Stimulated activated naive CD8-positive, alpha-beta T cell treated with anti-CD3 and anti-CD28 coated beads, Interleukin-15, amount 100 ng/mL, for 72 hours (primary cell): ENCODE data around the gene RFTN1.
A peak's percentile ranks its signal among the peaks of the same experiment; 100 is the strongest.

ENCODE experiments used
- ATAC-seq: fragments of 150-1000 bp; cut with Tn5 transposase; 2 replicates; pipeline ENCODE4 v1.10.0; 2021; ENCODE audit warnings: mild to moderate bottlenecking, moderate library complexity
- DNase-seq, 2 donors: peaks; one replicate each; pipeline ENCODE4 v3.0.0; 2021 to 2022
- H3K27ac Mint-ChIP-seq, 2 donors: one replicate each; pipeline ENCODE4 v1.8.0; 2022; ENCODE audit warnings: mild to moderate bottlenecking in 2 of 2, mixed read lengths in 2 of 2, moderate library complexity in 2 of 2
- H3K27me3 Mint-ChIP-seq: one replicate; pipeline ENCODE4 v1.8.0; 2022; ENCODE audit warnings: mixed read lengths
- H3K4me1 Mint-ChIP-seq: one replicate; pipeline ENCODE4 v1.8.0; 2022; ENCODE audit warnings: mild to moderate bottlenecking, mixed read lengths
- H3K4me3 Mint-ChIP-seq, 2 donors: one replicate each; pipeline ENCODE4 v1.8.0; 2022; ENCODE audit warnings: mild to moderate bottlenecking in 2 of 2, mixed read lengths in 2 of 2, moderate library complexity in 1 of 2
- H3K9me3 Mint-ChIP-seq, 2 donors: one replicate each; pipeline ENCODE4 v1.8.0; 2022; ENCODE audit warnings: mixed read lengths in 2 of 2

The RFTN1 gene

DNA sequence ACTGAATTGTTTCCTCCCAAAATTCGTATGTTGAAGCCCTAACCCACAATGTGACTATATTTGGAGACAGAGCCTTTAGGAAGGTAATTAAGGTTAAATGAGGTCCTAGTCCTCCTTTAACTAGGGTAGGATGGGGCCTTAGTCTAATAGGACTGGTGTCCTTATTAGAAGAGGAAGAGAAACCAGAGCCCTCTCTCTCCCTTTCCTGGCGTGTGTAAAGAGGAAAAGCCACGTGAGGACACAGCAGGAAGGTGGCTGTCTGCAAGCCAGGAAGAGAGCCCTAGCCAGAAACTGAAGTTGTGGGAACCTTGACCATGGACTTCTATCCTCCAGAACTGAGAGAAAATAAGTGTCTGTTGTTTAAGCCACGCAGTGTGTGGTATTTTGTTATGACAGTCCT is 154.2 kb downstream of the RFTN1 start:
- no peak for ATAC-seq
- Mint-ChIP-seq H3K27me3 (no peaks in the 10 kb centered on the region), H3K9me3 (no peaks in the 10 kb centered on the region), H3K27ac (peak overlapping the region; percentile 29 to 49), H3K4me1 (peaks cover 26% of the 10 kb centered on the region), H3K4me3 (no peak overlapping the region)
- DNase-seq, result no peak

DNA sequence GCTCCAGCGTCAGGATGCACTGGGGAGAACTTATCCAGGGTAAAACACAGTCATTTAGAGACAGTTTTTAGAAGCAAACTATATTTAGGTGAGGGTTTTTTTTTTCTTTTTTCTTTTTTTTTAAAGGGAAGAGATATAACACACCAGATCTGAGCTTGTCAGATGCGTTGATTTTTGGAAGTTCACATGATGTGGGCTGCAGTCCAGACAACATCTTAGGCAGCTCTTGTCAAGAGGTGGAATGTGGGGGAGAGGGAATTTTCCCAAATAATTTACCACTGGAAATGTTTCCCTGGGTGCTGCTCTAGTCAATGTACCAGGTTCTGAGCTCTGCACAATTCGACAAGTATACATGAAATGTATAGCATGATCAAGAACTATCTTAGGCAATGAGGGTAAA is 155.2 kb downstream of the RFTN1 start:
- ATAC-seq (no peak), DNase-seq (no peak)
- Mint-ChIP-seq H3K27me3 (no peaks in the 10 kb centered on the region), H3K9me3 (no peaks in the 10 kb centered on the region), H3K4me3 (no peak overlapping the region), H3K27ac (peak overlapping the region in 1 of 2 donors; percentile 6), H3K4me1 (peaks cover 28% of the 10 kb centered on the region)

GRCh38 chr3:16357186-16358121 is 156.0 kb downstream of the RFTN1 start:
- ATAC-seq, result no peak
- peaks cover 32% of the 10 kb centered on the region for H3K4me1 Mint-ChIP-seq
- no peaks in the 10 kb centered on the region for H3K27me3 Mint-ChIP-seq
- peak overlapping the region; percentile 7 to 92 for H3K27ac Mint-ChIP-seq
- no peak overlapping the region for H3K4me3 Mint-ChIP-seq
- DNase-seq, result no peak
- no peaks in the 10 kb centered on the region for H3K9me3 Mint-ChIP-seq

DNA sequence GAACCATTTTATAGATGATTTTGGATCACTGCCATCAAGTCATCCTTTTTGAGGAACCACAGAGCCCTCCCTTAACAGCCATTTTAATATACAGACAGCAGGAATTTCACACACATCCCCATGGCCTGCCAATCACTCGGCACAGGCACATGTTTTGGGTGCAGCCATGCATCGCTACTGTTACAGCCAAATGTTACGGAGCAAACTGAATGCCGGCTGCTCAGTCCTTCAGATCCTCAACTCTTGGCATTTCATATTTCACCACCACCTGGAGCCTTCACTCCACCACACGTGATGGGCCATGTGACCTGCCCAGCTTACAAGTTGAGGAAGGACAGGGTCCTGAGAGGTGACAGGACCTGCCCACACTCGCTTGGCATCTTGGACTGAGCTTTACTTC is 157.7 kb downstream of the RFTN1 start:
- peaks cover 35% of the 10 kb centered on the region for H3K4me1 Mint-ChIP-seq
- no peak for DNase-seq
- ATAC-seq, result no peak
- peak overlapping the region in 1 of 2 donors; percentile 38 for H3K27ac Mint-ChIP-seq
- no peaks in the 10 kb centered on the region for H3K9me3 Mint-ChIP-seq
- H3K4me3 Mint-ChIP-seq, result no peak overlapping the region
- H3K27me3 Mint-ChIP-seq, result no peaks in the 10 kb centered on the region

DNA sequence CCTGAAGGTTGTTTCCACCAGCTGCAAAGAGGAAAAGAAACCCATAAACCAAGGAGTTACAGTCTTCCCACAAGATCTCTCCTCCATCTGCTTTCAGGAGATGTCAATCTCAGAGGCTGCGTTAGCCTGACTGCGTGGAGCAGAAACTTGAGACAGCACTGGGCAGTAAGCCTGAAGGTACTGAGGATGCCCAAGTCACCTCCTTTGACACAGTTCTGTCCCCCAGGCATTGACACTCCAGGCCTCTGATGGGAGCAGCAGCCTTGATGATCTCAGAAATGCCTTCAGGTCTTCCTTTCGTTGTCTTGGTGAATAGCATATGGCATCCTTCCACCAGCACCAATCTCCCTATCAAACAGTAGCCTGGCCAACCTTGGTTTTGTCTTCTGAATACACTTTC is 159.2 kb downstream of the RFTN1 start:
- Mint-ChIP-seq H3K9me3 (no peaks in the 10 kb centered on the region), H3K4me3 (no peak overlapping the region), H3K27ac (no peak overlapping the region), H3K27me3 (no peaks in the 10 kb centered on the region), H3K4me1 (peaks cover 36% of the 10 kb centered on the region)
- DNase-seq, result no peak
- no peak for ATAC-seq

DNA sequence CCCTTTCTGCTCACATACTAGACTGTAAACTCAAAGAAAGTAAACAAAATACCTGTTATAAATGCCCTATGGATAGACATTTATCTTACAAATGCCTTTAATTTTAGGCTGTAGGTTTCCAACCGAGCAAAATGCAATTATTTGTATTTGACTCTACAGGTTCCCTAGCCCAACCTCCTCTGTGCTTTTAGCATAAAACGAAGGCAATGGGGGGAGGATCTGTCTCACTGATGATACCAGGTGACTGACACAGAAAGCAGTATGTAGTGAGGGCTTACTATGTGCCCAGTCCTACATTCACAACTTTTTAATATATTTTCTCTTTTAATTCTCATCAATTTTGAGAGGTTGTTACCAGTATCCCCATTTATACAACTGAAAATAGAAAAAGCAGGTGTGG is 161.1 kb downstream of the RFTN1 start:
- ATAC-seq (no peak), DNase-seq (no peak)
- no peaks in the 10 kb centered on the region for H3K27me3 Mint-ChIP-seq
- H3K9me3 Mint-ChIP-seq, result peaks cover 0 to under 1% of the 10 kb centered on the region in 2 donors
- peak overlapping the region; percentile 83 to 95 for H3K27ac Mint-ChIP-seq
- peaks cover 48% of the 10 kb centered on the region for H3K4me1 Mint-ChIP-seq
- H3K4me3 Mint-ChIP-seq, result no peak overlapping the region

- DNase-seq (no peak), ATAC-seq (no peak)
- Mint-ChIP-seq H3K27ac (peak overlapping the region; percentile 54 to 69), H3K4me3 (no peak overlapping the region), H3K4me1 (peaks cover 55% of the 10 kb centered on the region), H3K9me3 (peaks cover 0 to 9% of the 10 kb centered on the region in 2 donors), H3K27me3 (no peaks in the 10 kb centered on the region)
These were observed 162.7 kb downstream of the RFTN1 start for GRCh38 chr3:16350597-16351318.

DNA sequence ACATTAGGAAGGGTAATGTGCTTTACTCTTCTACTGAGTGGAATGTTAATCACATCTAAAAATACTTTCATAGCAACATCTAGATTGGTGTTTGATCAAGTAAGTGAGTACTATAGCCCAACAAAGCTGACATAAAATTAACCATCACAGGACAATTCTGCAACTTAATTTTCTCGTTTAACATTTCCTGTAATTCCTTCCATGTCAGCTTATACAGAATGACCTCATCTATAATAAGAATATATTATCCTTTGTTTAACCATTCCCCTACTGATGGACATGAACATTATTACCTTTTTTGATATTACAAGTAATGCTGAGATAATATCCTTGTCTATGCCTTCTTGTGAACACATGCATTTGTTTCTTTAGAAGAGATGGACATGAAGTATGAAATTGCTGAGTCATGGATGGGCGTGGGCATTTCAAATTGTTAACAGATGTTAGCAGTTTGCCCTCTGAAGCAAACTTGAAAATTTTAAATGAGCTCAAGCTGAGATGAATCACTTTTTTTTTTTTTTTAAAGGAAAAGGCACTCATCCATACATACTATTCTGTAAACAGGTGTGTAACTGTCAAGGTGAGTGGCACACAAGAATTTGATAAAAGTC is 163.4 kb downstream of the RFTN1 start:
- H3K4me3 Mint-ChIP-seq, result no peak overlapping the region
- H3K9me3 Mint-ChIP-seq, result peaks cover 0 to 9% of the 10 kb centered on the region in 2 donors
- peak overlapping the region in 1 of 2 donors; percentile 54 for H3K27ac Mint-ChIP-seq
- ATAC-seq (no peak), DNase-seq (no peak)
- peaks cover 62% of the 10 kb centered on the region for H3K4me1 Mint-ChIP-seq
- H3K27me3 Mint-ChIP-seq, result no peaks in the 10 kb centered on the region

DNA sequence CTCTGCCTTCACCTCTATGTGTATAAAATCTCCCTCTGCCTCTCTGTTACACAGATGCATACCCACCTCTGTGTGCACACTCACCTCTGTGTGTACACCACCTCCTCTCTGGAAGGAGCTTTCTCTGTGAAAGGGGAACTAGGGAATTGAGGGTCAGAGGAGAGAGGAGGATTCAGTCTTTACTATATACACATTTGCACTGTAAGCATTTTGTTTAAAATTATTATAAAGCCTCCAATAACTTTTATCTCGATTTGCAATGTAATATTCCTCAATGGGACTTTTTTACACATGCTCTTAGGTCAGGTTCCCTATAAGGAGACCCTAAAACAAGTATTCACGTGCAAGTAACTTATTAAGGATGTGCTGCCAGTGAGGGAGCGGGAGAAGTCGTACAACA is 166.0 kb downstream of the RFTN1 start:
- H3K4me3 Mint-ChIP-seq, result no peak overlapping the region
- H3K27ac Mint-ChIP-seq, result peak overlapping the region; percentile 75 to 87
- H3K4me1 Mint-ChIP-seq, result peaks cover 78% of the 10 kb centered on the region
- DNase-seq (no peak), ATAC-seq (no peak)
- H3K9me3 Mint-ChIP-seq, result peaks cover 0 to 20% of the 10 kb centered on the region in 2 donors
- H3K27me3 Mint-ChIP-seq, result no peaks in the 10 kb centered on the region

- DNase-seq, result no peak
- ATAC-seq, result no peak
- peaks cover 78% of the 10 kb centered on the region for H3K4me1 Mint-ChIP-seq
- H3K27me3 Mint-ChIP-seq, result no peaks in the 10 kb centered on the region
- no peak overlapping the region for H3K4me3 Mint-ChIP-seq
- H3K9me3 Mint-ChIP-seq, result peaks cover 0 to 20% of the 10 kb centered on the region in 2 donors
- H3K27ac Mint-ChIP-seq, result peak overlapping the region; percentile 13 to 75
These were observed 167.0 kb downstream of the RFTN1 start for GRCh38 chr3:16346413-16347081.

DNA sequence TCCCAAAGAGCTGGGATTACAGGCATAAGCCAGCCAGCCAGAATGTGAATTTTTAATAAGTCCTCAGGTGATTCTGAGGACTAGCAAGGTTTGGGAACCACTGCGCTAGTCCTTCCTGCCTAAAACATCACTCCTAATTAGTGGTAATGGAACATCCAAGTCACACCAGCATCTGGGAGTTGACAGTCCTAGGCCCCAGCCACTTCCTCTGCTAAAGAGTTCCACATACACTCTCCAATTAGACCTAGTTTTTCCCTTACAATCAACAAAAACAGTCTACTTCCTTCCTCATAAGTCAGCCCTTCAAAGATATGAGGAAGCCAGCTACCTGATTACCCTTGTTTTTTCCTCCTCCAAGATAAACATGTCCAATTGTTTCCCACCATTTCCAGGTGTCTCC is 170.4 kb downstream of the RFTN1 start:
- Mint-ChIP-seq H3K27me3 (no peaks in the 10 kb centered on the region), H3K4me1 (peaks cover 85% of the 10 kb centered on the region), H3K4me3 (no peak overlapping the region), H3K9me3 (peaks cover 0 to 20% of the 10 kb centered on the region in 2 donors), H3K27ac (peak overlapping the region; percentile 86 to 91)
- ATAC-seq (no peak), DNase-seq (no peak)

DNA sequence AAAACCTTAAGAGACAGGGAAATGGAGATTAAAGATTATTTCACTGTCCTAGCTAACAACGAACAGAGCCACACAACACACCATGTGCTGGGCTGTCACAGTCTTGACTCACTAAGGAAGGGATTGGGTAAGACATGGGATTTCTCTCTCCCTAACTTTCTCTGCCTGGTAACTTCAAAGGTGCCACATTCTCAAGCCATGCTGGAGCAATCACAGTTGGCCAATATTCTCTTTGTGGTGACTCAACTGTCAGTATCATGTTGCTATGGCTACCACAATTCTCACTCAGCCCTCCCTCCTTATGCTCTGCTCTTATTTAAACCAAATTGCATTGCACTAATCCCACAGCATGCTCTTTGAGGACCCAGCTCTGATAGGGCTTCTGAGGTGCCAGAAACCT is 174.5 kb downstream of the RFTN1 start:
- H3K4me3 Mint-ChIP-seq, result peak overlapping the region; percentile 42 to 62
- H3K27ac Mint-ChIP-seq, result peak overlapping the region; percentile 5 to 32
- H3K27me3 Mint-ChIP-seq, result no peaks in the 10 kb centered on the region
- peak; percentile 75 for ATAC-seq
- no peak for DNase-seq
- H3K4me1 Mint-ChIP-seq, result peaks cover 79% of the 10 kb centered on the region
- peaks cover 5 to 10% of the 10 kb centered on the region in 2 donors for H3K9me3 Mint-ChIP-seq

GRCh38 chr3:16337856-16338540 is 175.5 kb downstream of the RFTN1 start:
- H3K4me3 Mint-ChIP-seq, result peak overlapping the region; percentile 47 to 62
- H3K4me1 Mint-ChIP-seq, result peaks cover 69% of the 10 kb centered on the region
- no peaks in the 10 kb centered on the region for H3K27me3 Mint-ChIP-seq
- peak; percentile 94 for ATAC-seq
- H3K27ac Mint-ChIP-seq, result peak overlapping the region; percentile 89 to 95
- DNase-seq, result peak; percentile 41 to 61
- peaks cover under 1 to 5% of the 10 kb centered on the region in 2 donors for H3K9me3 Mint-ChIP-seq

DNA sequence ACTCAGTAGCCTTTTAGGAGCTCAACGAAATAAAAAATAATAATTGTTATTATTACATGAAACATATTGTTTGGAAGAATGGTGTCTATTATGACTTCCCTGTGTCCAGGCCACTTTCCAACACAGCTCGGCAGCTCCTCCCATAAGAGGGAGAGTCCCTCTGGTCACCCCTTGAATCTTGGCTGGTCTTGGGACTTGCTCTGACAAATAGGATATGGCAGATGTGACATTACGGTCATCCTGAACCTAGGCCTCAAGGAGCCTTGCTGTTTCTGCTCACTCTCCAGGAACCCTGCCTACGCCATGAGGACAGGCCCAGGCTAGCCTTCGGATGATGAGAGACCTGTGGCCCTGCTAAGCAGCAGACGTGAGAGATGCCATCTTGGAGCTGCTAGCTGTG is 176.7 kb downstream of the RFTN1 start:
- DNase-seq, result no peak
- H3K27ac Mint-ChIP-seq, result peak overlapping the region in 1 of 2 donors; percentile 95
- peaks cover 74% of the 10 kb centered on the region for H3K4me1 Mint-ChIP-seq
- peaks cover 12 to 15% of the 10 kb centered on the region in 2 donors for H3K9me3 Mint-ChIP-seq
- H3K4me3 Mint-ChIP-seq, result no peak overlapping the region
- no peaks in the 10 kb centered on the region for H3K27me3 Mint-ChIP-seq
- ATAC-seq, result no peak
